IgD-negative memory B cell (primary cell): ENCODE results near the gene HSPG2. TPM values are rescaled to one million over a fixed set of nuclear protein-coding genes. Genes with fewer than 3 reads are reported as not detected.
A peak's percentile ranks its signal among the peaks of the same experiment; 100 is the strongest.

Experiments used
- H3K27ac Mint-ChIP-seq, 3 donors: one replicate each; pipeline ENCODE4 v1.8.0; 2020 to 2022; ENCODE audit warnings: mild to moderate bottlenecking in 3 of 3, mixed read lengths in 3 of 3, moderate library complexity in 1 of 3
- H3K27me3 Mint-ChIP-seq: one replicate; pipeline ENCODE4 v1.8.0; 2021; ENCODE audit warnings: mixed read lengths
- H3K36me3 Mint-ChIP-seq: one replicate; pipeline ENCODE4 v1.8.0; 2020; ENCODE audit warnings: mild to moderate bottlenecking, mixed read lengths
- H3K4me1 Mint-ChIP-seq, 3 donors: one replicate each; pipeline ENCODE4 v1.8.0; 2020 to 2022; ENCODE audit warnings: mixed read lengths in 3 of 3, mild to moderate bottlenecking in 1 of 3
- H3K4me3 Mint-ChIP-seq, 4 donors: one replicate each; pipeline ENCODE4 v1.8.0; 2020 to 2022; ENCODE audit warnings: mild to moderate bottlenecking in 4 of 4, mixed read lengths in 4 of 4, moderate library complexity in 3 of 4
- H3K9me3 Mint-ChIP-seq, 3 donors: one replicate each; pipeline ENCODE4 v1.8.0; 2020 to 2021; ENCODE audit warnings: mixed read lengths in 3 of 3, mild to moderate bottlenecking in 1 of 3
- polyA plus RNA-seq: library from polyadenylated mRNA; unstranded; fragments of 300-500 nt; fragmentation: Illumina TruSeq; gene quantifications from one replicate; pipeline ENCODE4 v1.2.3, GENCODE V29; 2021

The HSPG2 gene
- polyA plus RNA-seq, 1 donor from 2014 or later, result 0.90 TPM

- Mint-ChIP-seq H3K36me3 (peaks cover 2% of the 10 kb centered on the region), H3K27ac (no peak overlapping the region), H3K4me1 (peaks cover 0 to 8% (median 6%) of the 10 kb centered on the region in 3 donors), H3K27me3 (no peaks in the 10 kb centered on the region), H3K9me3 (no peaks in the 10 kb centered on the region), H3K4me3 (no peak overlapping the region)
Observed at GRCh38 chr1:21942464-21942863, 5.4 kb upstream of the HSPG2 start.

GRCh38 chr1:21941370-21941769 lies 4.3 kb upstream of the HSPG2 start:
- peaks cover 2% of the 10 kb centered on the region for H3K36me3 Mint-ChIP-seq

GRCh38 chr1:21940492-21940891 lies 3.4 kb upstream of the HSPG2 start:
- Mint-ChIP-seq H3K27me3 (no peaks in the 10 kb centered on the region), H3K27ac (peak overlapping the region in 2 of 3 donors; percentile 16 to 57), H3K4me1 (peaks cover 0 to 10% (median 8%) of the 10 kb centered on the region in 3 donors), H3K4me3 (peak overlapping the region in 1 of 4 donors; percentile 76), H3K36me3 (peaks cover 2% of the 10 kb centered on the region), H3K9me3 (no peaks in the 10 kb centered on the region)

More at GRCh38 chr1:21941370-21941769, 4.3 kb upstream of the HSPG2 start:
- Mint-ChIP-seq H3K4me1 (peaks cover 0 to 10% (median 6%) of the 10 kb centered on the region in 3 donors), H3K27me3 (no peaks in the 10 kb centered on the region), H3K27ac (no peak overlapping the region), H3K4me3 (no peak overlapping the region), H3K9me3 (no peaks in the 10 kb centered on the region)

GRCh38 chr1:21939650-21940374 lies 2.7 kb upstream of the HSPG2 start:
- peak overlapping the region in 2 of 3 donors; percentile 16 to 29 for H3K27ac Mint-ChIP-seq
- H3K4me3 Mint-ChIP-seq, result peak overlapping the region in 1 of 4 donors; percentile 76
- H3K4me1 Mint-ChIP-seq, result peaks cover 0 to 10% (median 8%) of the 10 kb centered on the region in 3 donors

GRCh38 chr1:21938732-21939538 lies 1.8 kb upstream of the HSPG2 start:
- Mint-ChIP-seq H3K4me3 (peak overlapping the region; percentile 17 to 95 (median 86)), H3K27me3 (no peaks in the 10 kb centered on the region), H3K36me3 (peaks cover 2% of the 10 kb centered on the region), H3K4me1 (peaks cover 0 to 10% (median 8%) of the 10 kb centered on the region in 3 donors), H3K9me3 (no peaks in the 10 kb centered on the region), H3K27ac (peak overlapping the region in 2 of 3 donors; percentile 67 to 76)

More at GRCh38 chr1:21939650-21940374, 2.7 kb upstream of the HSPG2 start:
- Mint-ChIP-seq H3K9me3 (no peaks in the 10 kb centered on the region), H3K36me3 (peaks cover 2% of the 10 kb centered on the region), H3K27me3 (no peaks in the 10 kb centered on the region)

- H3K36me3 Mint-ChIP-seq, result peaks cover 2% of the 10 kb centered on the region
- no peaks in the 10 kb centered on the region for H3K27me3 Mint-ChIP-seq
- H3K9me3 Mint-ChIP-seq, result no peaks in the 10 kb centered on the region
- peak overlapping the region; percentile 59 to 95 (median 93) for H3K4me3 Mint-ChIP-seq
- H3K27ac Mint-ChIP-seq, result peak overlapping the region in 2 of 3 donors; percentile 76 to 87
- H3K4me1 Mint-ChIP-seq, result peaks cover 0 to 10% (median 8%) of the 10 kb centered on the region in 3 donors
Observed at GRCh38 chr1:21937372-21938121, 437 bp upstream of the HSPG2 start.

GRCh38 chr1:21936366-21937031 lies 611 bp downstream of the HSPG2 start:
- no peaks in the 10 kb centered on the region for H3K9me3 Mint-ChIP-seq
- peak overlapping the region; percentile 37 to 85 (median 70) for H3K4me3 Mint-ChIP-seq
- H3K27ac Mint-ChIP-seq, result no peak overlapping the region
- peaks cover 2% of the 10 kb centered on the region for H3K36me3 Mint-ChIP-seq
- no peaks in the 10 kb centered on the region for H3K27me3 Mint-ChIP-seq
- peaks cover 0 to 10% (median 8%) of the 10 kb centered on the region in 3 donors for H3K4me1 Mint-ChIP-seq

GRCh38 chr1:21935891-21936365 lies 1.2 kb downstream of the HSPG2 start:
- Mint-ChIP-seq H3K36me3 (peaks cover 2% of the 10 kb centered on the region), H3K9me3 (no peaks in the 10 kb centered on the region), H3K27me3 (peaks cover under 1% of the 10 kb centered on the region), H3K4me3 (peak overlapping the region; percentile 37 to 85 (median 59)), H3K4me1 (peaks cover 0 to 9% (median 8%) of the 10 kb centered on the region in 3 donors), H3K27ac (no peak overlapping the region)

- H3K4me3 Mint-ChIP-seq, result peak overlapping the region in 3 of 4 donors; percentile 30 to 47 (median 37)
- peaks cover 0 to 9% (median 8%) of the 10 kb centered on the region in 3 donors for H3K4me1 Mint-ChIP-seq
- H3K27me3 Mint-ChIP-seq, result peaks cover 1% of the 10 kb centered on the region
- H3K36me3 Mint-ChIP-seq, result peaks cover 2% of the 10 kb centered on the region
- H3K9me3 Mint-ChIP-seq, result no peaks in the 10 kb centered on the region
- no peak overlapping the region for H3K27ac Mint-ChIP-seq
Observed at GRCh38 chr1:21935393-21935804, 1.7 kb downstream of the HSPG2 start.

GRCh38 chr1:21933397-21934248 lies 3.5 kb downstream of the HSPG2 start:
- Mint-ChIP-seq H3K9me3 (no peaks in the 10 kb centered on the region), H3K27ac (no peak overlapping the region), H3K4me1 (peaks cover 0 to 9% (median 8%) of the 10 kb centered on the region in 3 donors), H3K4me3 (peak overlapping the region in 1 of 4 donors; percentile 50), H3K27me3 (peaks cover 2% of the 10 kb centered on the region), H3K36me3 (no peaks in the 10 kb centered on the region)

GRCh38 chr1:21932127-21932526 lies 5.0 kb downstream of the HSPG2 start:
- Mint-ChIP-seq H3K27ac (no peak overlapping the region), H3K4me3 (peak overlapping the region in 1 of 4 donors; percentile 9)

GRCh38 chr1:21931171-21932093 lies 5.7 kb downstream of the HSPG2 start:
- Mint-ChIP-seq H3K9me3 (no peaks in the 10 kb centered on the region), H3K27ac (no peak overlapping the region), H3K36me3 (no peaks in the 10 kb centered on the region), H3K4me3 (no peak overlapping the region), H3K27me3 (peaks cover 2% of the 10 kb centered on the region), H3K4me1 (peaks cover 0 to 4% (median 1%) of the 10 kb centered on the region in 3 donors)

More at GRCh38 chr1:21932127-21932526, 5.0 kb downstream of the HSPG2 start:
- H3K4me1 Mint-ChIP-seq, result peaks cover 0 to 4% (median 3%) of the 10 kb centered on the region in 3 donors
- H3K36me3 Mint-ChIP-seq, result no peaks in the 10 kb centered on the region
- no peaks in the 10 kb centered on the region for H3K9me3 Mint-ChIP-seq
- H3K27me3 Mint-ChIP-seq, result peaks cover 2% of the 10 kb centered on the region
